GM19043 (cell line): Measurements from ENCODE around the gene PRRC2B.
"Not testable (repeated sequence)": the region's sequence is repeated elsewhere in the genome, so short reads cannot be mapped to it uniquely, and the experiment has no call there.

Source experiments
- ATAC-seq: cut with Tn5 transposase; IDR thresholded peaks from one replicate; pipeline ENCODE4 v1.9.1; 2021; ENCODE audit warnings: low read depth; ENCODE audit not compliant: unreplicated experiment

PRRC2B gene

DNA sequence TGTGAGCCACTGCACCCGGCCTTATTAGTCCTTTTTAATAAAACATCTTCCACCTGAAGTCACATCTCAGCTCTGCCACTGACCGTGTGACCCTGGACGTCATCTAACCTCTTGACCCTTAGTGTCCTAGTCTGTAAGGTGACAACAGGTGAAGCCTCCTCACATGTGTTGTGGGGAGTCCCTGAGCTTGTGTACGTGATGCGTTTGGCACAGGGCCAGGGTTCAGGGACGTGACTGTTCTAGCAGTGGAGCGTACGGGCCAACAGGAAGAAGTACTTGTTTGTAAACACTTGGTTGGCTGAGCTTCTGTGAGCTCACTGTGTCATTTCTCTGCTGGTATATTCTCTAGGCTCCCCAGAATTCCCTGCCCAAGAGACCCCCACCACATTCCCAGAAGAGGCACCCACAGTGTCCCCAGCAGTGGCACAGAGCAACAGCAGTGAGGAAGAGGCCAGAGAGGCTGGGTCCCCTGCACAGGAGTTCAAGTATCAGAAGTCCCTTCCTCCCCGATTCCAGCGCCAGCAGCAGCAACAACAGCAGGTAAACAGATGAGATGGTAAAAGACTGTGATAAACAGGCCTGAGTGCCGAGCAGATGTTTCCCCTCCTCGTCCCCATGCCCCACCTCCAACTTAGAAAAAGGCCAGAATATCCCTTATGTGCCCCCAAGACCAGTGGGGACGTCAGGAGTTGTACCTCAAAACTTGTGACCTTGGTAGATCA, 73.5 kb downstream of the PRRC2B start:
- ATAC-seq, result no peak

DNA sequence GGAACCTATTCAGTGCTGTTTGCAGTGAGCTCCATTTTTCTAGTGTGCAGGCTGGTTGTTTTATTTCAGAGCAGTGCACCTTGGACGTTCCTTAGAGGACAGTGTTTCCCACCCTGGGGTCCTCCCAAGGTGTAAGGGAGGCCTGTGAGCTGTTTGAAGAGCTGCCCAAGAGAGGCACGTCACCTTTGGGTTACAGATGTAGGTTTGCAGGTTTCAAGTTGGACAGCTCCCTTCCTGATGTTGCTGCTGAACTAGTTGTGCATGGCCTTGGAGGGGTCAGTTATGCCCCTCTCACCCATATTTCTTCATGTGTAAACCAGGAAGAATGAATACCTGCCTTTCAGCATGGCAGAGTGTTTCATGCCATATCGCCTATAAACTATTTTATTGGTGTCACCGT, 74.1 kb downstream of the PRRC2B start:
- no peak for ATAC-seq

- no peak for ATAC-seq
These were observed 75.5 kb downstream of the PRRC2B start for GRCh38 chr9:131469356-131469755.

GRCh38 chr9:131469951-131470350, 76.1 kb downstream of the PRRC2B start:
- no peak for ATAC-seq

- ATAC-seq, result no peak
These were observed 76.7 kb downstream of the PRRC2B start for GRCh38 chr9:131470581-131470991.

DNA sequence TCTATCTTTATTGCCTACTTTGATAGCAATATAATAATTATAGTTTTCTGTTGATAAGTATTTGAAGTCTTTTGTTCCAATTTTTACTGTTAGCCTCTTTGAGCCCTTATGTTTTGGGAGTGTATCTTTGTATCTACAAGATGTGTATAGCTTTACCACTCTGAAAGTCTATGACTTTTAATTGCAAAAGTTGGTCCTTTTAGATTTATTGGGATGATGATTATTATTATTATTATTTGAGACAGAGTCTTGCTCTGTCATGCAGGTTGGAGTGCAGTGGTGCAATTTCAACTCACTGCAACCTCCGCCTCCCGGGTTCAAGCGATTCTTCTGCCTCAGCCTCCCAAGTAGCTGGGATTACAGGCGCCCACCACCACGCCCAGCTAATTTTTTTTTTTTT, 78.2 kb downstream of the PRRC2B start:
- not testable (repeated sequence) for ATAC-seq

DNA sequence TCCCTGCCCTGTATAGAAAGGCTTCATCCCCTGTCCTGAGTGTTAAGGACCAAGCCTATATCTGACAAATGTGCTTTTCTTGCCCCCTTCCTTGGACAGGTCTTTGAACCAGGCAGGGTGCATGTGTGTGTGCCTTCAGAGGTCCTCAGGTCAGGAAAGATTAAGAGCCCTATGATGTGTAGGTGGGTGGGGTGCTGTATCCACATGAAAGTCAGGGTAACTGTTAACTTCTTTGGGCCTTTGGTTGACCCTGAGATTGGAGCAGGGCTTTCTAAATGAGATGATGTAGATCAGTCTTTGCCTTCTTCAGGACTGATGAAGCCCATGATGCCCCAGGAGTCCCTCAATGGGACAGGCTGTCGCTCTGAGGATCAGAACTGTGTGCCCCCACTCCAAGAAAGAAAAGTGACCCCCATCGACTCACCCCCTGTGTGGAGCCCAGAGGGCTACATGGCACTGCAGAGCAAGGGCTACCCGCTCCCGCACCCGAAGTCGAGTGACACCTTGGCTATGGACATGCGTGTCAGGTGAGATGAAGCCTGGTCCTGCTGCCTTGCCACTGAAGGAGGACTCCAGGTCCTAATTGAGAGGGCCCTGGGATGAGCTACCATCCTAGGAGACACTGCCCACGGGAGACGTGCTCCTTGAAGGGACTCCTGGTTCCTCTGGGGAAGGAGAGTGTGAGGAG, 79.5 kb downstream of the PRRC2B start:
- no peak for ATAC-seq

- no peak for ATAC-seq
These were observed 80.0 kb downstream of the PRRC2B start for GRCh38 chr9:131473891-131474290.

DNA sequence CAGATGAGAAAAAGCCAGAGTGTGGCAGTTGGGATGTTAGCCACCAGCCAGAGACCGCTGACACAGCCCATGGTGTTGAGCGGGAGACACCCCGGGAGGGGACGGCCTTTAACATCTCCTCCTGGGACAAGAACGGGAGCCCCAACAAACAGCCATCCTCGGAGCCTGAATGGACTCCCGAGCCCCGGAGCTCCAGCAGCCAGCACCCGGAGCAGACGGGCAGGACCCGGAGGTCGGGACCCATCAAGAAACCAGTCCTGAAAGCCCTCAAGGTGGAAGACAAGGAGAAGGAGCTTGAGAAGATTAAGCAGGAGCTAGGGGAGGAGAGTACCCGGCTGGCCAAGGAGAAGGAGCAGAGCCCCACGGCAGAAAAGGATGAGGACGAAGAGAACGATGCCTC, 80.8 kb downstream of the PRRC2B start:
- ATAC-seq, result no peak

- no peak for ATAC-seq
These were observed 81.4 kb downstream of the PRRC2B start for GRCh38 chr9:131475111-131475955.

DNA sequence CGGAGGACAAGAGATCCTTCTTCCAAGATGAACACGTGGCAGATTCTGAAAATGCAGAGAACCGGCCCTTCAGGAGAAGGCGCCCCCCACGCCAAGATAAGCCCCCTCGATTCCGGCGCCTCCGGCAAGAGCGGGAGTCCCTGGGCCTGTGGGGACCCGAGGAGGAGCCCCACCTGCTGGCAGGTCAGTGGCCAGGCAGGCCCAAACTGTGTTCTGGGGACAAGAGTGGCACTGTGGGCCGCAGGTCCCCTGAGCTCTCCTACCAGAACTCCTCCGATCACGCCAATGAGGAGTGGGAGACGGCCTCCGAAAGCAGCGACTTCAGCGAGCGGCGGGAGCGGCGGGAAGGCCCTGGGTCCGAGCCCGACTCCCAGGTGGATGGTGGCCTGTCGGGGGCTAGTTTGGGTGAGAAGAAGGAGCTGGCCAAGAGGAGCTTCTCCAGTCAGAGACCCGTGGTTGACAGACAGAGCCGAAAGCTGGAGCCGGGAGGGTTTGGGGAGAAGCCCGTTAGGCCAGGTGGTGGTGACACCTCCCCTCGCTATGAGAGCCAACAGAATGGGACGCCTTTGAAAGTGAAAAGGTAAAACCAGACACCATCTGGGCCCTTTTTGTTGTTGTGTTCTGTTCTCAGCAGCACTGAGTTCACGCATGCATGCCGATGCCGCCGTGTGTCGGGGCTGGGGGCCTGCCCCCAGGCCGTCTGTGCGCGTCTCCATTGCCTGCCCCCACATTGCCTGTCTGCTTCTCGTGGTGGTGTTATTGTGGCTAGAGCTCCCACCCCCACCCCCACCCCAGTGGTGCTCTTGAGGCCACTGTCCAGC, 82.3 kb downstream of the PRRC2B start:
- ATAC-seq, result no peak

- no peak for ATAC-seq
These were observed 83.0 kb downstream of the PRRC2B start for GRCh38 chr9:131476777-131477345.

DNA sequence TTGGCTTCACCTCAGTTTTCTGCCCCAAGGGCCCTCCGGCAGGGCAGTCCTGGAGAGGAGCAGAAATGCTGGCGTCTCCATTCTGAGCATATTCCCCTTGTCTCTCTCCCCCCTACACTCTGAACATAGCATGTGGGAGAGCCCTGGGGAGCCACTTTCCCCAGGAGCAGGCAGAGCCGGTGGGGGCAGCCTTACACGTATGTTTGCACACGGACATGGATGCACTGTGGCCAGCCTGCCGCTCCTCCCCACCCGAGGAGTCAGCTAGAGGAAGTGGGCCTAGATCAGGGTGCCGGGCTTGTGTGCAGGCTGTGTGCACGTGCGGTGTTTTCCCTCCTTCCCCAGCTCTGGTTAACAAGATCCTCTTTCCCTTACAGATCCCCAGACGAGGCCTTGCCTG, 83.5 kb downstream of the PRRC2B start:
- no peak for ATAC-seq

DNA sequence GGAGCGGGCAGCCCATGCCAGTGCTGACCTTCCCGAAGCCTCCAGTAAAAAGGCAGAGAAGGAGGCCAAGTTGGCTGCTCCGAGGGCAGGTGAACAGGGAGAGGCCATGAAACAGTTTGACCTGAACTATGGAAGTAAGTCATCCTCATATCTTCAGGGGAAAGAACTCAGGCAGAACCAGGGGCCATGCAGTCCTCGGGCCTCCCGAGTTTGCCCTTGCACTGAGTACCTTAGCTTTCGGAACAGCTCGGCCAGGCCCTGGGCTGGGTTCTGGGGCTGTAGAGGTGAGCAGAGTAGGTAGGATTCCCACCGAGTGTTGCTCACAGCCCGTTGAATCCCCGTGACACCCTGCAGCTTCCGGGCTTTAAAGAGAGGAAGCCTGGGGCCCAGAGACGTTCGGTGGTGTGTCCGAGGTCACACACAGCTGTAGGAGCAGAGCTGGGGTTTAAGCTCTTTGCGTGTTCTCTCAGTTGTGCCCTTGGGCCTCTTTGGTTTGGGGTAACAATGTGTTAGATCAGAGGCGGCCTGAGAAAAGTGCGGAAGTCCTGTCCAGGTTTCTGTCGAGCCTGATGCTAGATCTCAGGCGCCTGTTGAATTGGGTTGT, 84.0 kb downstream of the PRRC2B start:
- ATAC-seq, result no peak

GRCh38 chr9:131478421-131478868, 84.6 kb downstream of the PRRC2B start:
- ATAC-seq, result no peak

DNA sequence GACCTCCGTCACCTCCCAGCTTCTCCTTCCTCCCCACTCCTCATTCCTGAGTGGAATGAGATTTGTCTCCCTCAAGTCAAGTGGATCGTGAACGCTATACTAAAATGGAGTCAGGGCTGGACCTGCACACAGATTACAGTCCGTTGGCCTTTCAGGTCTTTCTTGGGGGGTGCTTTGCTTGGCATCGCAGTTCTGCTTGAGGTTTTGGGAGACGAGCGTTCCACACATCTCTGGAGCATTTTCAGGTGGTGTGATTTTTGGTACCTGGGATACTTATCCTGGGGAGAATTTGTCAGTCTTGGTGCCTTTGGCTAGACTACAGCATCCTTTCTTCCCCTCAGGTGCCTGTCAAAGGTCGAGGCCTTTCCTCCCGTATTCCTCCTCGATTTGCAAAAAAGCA, 85.0 kb downstream of the PRRC2B start:
- ATAC-seq, result no peak

DNA sequence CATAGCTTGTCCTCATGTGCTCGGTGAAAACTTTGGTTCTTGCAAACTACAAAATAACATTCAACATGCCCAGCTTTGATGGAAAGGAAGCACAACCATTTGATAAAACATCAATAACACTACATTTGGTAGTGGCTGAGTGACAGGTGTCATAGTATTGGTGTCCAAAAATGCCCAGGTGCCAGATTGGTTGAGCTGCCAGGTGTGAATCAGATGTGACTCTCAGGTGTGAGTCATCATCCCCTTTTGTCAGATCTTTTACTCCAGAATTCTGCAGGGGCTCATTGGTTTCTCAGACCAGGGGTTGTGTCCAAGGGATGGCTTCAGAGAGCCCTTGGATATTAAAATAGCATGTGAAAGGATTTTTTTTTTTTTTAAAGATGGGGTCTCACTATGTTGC, 86.4 kb downstream of the PRRC2B start:
- no peak for ATAC-seq

DNA sequence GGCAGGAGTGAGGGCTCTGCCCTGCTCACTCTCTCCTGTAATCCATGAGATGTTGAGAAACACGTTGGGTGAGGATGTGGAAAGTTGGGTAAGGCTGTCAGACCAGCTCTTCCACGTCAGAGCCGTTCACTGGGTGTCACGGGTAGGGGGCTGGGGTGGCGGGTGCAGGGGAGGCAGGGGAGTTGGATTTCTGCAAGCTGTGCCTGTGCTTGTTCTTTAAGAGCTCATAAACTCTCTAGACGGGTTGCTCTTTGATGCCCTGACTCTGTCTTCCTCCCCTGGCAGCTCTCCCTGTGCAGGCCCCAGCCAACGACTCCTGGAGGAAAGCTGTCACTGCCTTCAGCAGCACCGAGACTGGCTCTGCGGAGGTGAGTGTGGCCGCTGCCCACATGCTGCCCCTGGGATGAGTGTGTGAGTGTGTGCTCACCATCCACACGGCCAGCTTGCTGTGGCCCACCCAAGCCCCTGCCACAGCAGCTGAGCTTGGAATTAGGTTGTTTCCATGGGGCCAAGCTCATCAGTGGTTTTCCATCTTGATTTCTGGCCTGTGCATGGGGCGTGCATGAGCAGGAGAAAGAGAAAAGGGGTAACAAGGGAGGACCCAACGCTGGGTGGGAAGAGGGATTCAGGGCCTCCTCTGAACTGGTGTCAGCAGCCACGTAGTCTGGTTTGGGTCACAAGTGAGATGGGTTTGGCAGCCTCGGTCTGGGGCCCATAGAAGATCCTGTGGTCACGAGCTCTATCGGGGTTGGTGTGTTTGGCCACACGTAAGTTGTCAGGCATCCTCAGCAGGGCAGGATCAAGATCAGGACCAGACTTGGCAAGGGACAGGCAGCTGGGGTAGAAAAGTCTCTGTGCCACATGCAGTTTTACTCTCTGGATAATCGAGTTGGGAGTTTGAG, 87.8 kb downstream of the PRRC2B start:
- no peak for ATAC-seq
